Pons (tissue), 1 donor: ENCODE measurements around the gene SH3PXD2A.
A peak's percentile ranks its signal among the peaks of the same experiment; 100 is the strongest.
"Not testable (repeated sequence)": the region's sequence is repeated elsewhere in the genome, so short reads cannot be mapped to it uniquely, and the experiment has no call there.

ENCODE experiments used
- DNase-seq: peaks from one replicate; pipeline ENCODE4 v3.0.0-alpha.2; 2016; ENCODE audit warnings: low spot score

SH3PXD2A gene

DNA sequence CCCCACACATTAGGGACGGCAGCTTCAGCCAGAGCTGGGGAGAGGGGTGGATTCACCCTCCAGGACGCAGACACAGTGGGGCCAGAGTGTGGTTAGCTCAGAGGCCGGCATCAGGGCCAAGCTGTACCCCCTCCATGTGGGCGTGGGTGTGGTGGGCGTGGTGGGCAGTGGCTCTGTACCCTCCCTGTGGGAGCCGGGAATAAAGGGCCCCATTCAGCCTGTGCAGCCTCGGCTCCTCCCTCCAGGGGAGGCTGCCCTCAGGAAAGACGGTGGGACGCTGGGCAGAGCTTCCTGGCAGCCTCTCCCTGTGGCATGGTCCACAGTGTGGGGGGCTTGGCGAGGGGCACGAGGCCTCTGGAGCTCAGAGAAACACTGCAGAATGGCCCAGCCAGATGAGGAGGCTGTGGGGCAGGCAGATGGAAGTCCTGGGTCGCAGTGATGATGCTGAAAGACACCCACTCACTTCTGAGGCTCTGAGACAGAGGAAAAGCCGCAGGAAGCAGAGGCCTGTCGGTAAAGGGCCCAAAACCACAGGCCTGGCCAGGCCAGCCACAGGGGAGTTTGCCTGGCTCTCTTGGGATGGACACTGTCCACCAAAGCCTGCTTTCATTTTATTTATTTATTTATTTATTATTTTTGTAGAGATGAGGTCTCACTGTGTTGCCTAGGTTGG is 108.0 kb downstream of the SH3PXD2A start:
- no peak for DNase-seq

- DNase-seq = no peak
Observed at GRCh38 chr10:103746598-103746997, 108.8 kb downstream of the SH3PXD2A start.

DNA sequence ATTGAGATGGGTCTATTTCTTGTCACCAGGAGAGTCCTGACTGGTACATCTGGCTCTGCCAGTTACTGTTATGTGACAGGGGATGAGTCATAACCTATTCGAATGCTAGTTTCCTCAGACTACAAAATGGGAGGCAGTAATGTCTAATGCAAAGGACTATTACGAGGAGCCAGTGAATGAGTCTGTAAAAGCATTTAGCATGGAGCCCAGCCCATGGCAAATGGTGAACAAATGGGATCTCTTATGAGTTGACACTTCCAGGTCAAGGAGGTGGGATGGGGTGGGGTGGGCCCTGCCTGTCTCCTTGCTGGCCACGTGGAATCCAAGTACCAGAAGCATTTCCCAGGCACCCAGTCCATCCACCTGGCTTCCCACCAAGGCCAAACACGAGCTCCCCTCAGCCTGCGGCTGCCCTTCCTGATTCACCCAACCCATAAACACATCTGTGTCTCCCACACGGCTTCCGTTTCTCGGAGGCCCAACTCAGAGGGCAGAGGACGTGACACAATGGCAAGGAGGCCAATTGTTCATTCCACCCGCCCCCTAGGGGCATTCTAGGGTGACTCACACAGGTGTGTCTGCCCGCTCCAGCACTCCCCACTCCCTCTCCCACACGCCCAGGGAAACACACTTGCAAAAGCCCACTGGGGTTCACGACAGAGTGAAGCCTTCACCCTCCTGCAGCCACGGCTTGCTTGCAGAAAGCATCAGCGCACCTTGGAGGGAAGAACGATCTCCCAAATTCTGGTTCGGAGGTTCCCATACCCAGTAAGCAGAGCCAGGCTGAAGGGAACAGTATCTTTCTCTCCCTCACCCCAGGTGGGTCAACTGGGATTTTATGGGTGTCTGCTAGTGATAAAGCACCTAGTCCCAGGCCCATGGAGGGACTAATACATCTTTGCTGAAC is 109.8 kb downstream of the SH3PXD2A start:
- DNase-seq = no peak

DNA sequence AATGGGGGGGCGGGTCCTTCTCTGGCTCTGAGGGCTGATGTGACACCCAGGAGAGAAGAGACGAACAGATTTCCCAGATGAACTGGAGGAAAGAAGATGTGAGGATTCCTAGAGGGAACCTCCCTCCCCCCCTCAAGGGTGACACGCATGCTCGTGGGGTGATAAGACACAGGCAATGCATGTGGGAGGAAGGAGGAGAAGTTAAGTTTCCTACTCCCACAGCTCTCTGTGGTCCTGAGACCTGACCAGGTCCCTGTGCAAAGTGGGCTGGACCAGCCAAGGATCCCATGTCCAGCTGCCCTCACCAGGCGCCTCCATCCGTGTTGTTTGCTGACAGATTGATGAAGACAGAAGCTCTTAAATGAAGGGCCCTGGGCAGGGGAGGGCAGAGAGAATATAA is 112.6 kb downstream of the SH3PXD2A start:
- DNase-seq = no peak

GRCh38 chr10:103740611-103741010 is 114.8 kb downstream of the SH3PXD2A start:
- DNase-seq = no peak

- no peak for DNase-seq
Observed at GRCh38 chr10:103739039-103739764, 116.2 kb downstream of the SH3PXD2A start.

DNA sequence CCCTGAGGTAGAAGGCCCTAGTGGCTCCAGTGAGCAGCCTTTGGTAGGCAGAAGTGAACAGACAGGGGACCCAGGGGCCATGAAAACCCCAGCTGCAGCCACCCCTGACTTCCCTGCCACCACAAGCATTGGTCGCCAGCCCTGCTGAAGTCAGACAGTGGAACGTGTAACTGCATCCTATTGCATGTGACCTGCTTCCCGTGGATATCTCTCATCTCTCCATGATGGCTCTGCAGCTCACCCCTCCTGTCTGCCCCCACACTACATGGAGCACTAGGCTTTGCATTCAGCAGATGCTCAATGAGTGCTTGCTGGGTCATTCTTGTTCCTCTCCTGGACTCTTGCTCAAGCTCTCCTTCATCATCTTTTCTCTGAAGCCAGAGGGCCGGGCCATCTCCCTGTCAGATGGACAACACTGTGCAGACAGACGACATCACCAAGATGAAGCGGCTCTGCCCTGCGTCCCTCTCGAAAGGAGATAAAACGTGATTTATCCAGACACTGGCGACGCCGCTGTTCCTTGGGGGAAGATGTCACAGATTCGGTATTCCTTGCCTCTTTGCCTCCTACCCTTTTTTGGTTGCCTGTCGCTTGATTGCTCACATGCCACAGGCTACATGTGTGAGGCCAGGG is 117.5 kb downstream of the SH3PXD2A start:
- no peak for DNase-seq

GRCh38 chr10:103736763-103737162 is 118.6 kb downstream of the SH3PXD2A start:
- DNase-seq = no peak

DNA sequence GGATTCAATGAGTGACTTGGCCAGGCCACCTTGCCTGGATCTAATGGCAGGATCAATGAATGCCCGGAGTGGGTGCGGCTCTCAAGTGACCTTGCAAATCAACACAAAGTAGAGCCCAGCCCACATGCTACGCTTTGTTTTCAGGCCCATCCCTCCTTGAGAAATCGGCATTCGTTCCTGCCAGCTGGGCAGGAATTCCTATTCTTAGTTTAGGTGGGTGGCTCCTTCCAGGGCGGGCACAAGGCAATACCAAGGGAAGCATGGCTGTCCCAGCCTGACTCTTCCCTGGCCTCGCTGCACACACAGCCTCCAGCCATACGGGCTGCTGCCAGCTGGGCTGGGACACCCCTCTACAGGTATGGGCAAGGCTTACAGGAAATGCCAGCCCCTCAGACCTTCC is 119.3 kb downstream of the SH3PXD2A start:
- no peak for DNase-seq

- DNase-seq = no peak
Observed at GRCh38 chr10:103734731-103735130, 120.6 kb downstream of the SH3PXD2A start.

GRCh38 chr10:103733045-103733419 is 122.3 kb downstream of the SH3PXD2A start:
- no peak for DNase-seq

GRCh38 chr10:103732339-103733044 is 122.9 kb downstream of the SH3PXD2A start:
- DNase-seq = no peak

GRCh38 chr10:103731609-103732270 is 123.6 kb downstream of the SH3PXD2A start:
- DNase-seq = no peak

GRCh38 chr10:103731026-103731425 is 124.3 kb downstream of the SH3PXD2A start:
- not testable (repeated sequence) for DNase-seq

DNA sequence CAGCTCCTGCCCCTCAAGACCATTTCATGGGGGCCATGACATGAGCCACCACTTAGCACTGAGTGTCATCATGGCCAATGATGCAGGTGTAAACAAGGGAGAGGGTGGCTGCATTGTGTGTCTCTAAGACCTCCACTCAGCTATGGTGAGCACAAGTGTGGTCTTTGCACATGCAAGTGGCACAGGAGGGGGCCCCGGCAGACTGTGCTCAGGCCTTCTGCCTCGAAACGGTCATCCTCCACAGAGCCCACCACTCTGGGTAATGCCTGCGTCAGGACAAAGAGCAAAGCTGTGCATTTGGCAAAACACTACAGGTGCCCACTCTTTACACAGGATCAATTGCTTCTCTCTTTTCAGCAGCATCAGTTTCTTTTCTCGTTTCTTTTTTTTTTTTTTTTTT is 125.5 kb downstream of the SH3PXD2A start:
- no peak for DNase-seq

DNA sequence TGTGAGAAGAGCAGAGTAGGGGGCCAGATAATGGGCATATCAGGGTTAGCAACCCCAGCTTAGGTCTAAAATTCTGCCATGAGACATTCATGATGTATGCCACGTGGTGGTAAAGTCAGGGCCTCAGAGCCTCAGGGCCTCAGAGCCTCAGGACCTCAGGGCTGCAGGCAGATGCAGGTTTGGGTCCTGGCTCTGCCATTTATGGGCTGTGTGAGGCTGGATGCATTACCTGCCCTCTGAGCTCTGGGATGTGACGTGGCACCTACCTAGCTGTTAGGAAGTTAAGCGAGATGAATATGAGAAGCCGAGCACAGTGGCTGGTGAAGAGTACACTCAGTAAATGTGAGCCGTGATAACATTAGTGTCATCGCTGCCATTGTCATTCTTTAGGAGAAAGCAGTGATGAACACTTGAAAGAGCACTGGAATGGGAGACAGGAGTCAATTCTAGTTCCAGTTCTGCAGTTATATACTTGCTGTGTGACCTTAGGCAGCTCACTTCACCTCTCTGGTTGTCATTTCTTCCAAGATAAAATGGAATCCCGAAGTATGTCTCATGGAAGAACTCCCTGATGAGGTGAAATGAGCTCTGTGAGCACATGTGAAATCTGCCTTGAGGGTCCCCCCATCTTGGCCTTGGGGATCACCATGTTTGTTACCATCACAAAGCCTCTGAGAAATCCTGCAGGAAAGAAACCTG is 127.2 kb downstream of the SH3PXD2A start:
- no peak for DNase-seq

DNA sequence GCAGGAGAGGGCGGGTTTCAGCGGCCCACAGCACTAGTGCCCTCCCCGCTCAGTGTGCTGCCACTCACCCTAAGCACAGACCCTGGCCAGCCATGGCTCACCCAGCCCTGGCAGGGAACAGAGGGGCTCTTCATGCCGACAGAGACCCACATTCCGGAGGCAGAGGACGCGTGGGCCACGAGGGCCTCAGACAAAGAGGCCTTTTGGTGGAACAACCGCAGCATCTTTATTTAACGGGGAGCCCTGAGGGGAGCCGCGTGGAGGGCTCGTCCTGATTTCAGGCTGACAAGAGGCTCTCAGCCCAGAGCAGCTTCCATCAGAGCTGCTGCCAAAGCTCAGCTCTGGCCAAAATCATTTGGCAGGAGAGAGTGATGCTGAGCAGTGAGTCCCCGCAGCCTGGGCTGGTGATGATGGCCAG is 127.8 kb downstream of the SH3PXD2A start:
- peak; percentile 89 for DNase-seq

- no peak for DNase-seq
Observed at GRCh38 chr10:103726637-103727036, 128.7 kb downstream of the SH3PXD2A start.

- DNase-seq = no peak
Observed at GRCh38 chr10:103725242-103725641, 130.1 kb downstream of the SH3PXD2A start.

DNA sequence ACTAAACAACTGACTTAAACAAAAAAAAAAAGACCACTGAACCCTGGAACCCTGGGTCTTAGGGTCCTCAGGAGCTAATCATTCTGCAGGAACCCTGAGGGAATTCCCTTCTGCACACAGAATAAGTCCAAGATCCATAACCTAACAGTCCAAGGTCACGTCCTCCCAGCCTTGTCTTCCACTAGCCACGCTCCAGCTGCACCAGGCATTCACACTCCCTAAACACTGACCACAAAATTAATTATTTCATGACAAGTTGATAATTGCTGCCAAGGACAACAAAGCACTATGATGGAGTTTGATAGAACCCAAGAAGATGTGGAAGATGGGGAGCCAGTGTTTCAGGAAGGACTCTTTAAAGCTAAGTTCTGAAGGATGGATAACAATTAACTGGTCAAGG is 130.6 kb downstream of the SH3PXD2A start:
- no peak for DNase-seq
